HCT116 (cell line): ENCODE data around the gene MRM1. TPM values are rescaled to one million over a fixed set of nuclear protein-coding genes. Genes with fewer than 3 reads are reported as not detected.
A peak's percentile ranks its signal among the peaks of the same experiment; 100 is the strongest.

Source experiments
- ATAC-seq: fragments of 200-7000 bp; cut with Tn5 transposase; 2 replicates; pipeline ENCODE4 v1.9.1; 2020; ENCODE audit warnings: mild to moderate bottlenecking, moderate library complexity
- BruUV-seq: library from RNA; stranded (reverse); fragments of 400-500 nt; replicated peaks from 2 replicates; lab custom pipeline; 2021; lab: Mats Ljungman, UMichigan
- CTCF ChIA-PET: fragments of 300-600 bp; sonication (Branson Sonifier 250); formaldehyde crosslinking; loops from one replicate; lab custom pipeline; 2021; ENCODE audit warnings: antibody characterized with exemption; lab: Charles Lee
- POLR2A ChIA-PET: fragments of 300-600, 350-600 bp; sonication (Branson Sonifier 250); formaldehyde crosslinking; loops from one replicate; lab custom pipeline; 2021; ENCODE audit warnings: antibody characterized with exemption; lab: Charles Lee
- RAD21 ChIA-PET, 2 experiments: fragments of 300-600 bp; sonication (Branson Sonifier 250); formaldehyde crosslinking; loops; one replicate each; lab custom pipeline; 2023; ENCODE audit warnings: low total read pairs in 2 of 2; ENCODE audit not compliant: uncharacterized antibody in 2 of 2, unreplicated experiment in 2 of 2, low non-redundant PET in 1 of 2; lab: Charles Lee
- DNase-seq: peaks from one replicate; pipeline ENCODE4 v3.0.0-alpha.2; 2010; ENCODE audit warnings: low read depth, low spot score
- H2AFZ ChIP-seq: fragments of 200-600 bp; shearing (Covaris generic), sonication (generic); 2 replicates; pipeline ENCODE4 v1.6.1; 2017; ENCODE audit warnings: low read depth, mixed run types, mixed read lengths, antibody characterized with exemption, low read length; ENCODE audit not compliant: poor library complexity, severe bottlenecking
- H3K27ac ChIP-seq: 2 replicates; pipeline ENCODE4 v1.5.1; 2012; ENCODE audit warnings: low read depth, low read length
- H3K27me3 ChIP-seq: fragments of 200-600 bp; sonication (generic); 2 replicates; pipeline ENCODE4 v1.6.1; 2016; ENCODE audit warnings: mixed run types, low read length, mixed read lengths; ENCODE audit not compliant: insufficient read depth
- H3K36me3 ChIP-seq, 2 experiments: fragments of 200-500 bp in 1 of 2; fragments of 200-600 bp in 1 of 2; sonication (Bioruptor generic) in 1 of 2; sonication (generic) in 1 of 2; 2 replicates each; pipeline versions ENCODE4 v1.5.1 to v1.6.1; 2014 to 2016; ENCODE audit warnings: low read length in 2 of 2, inconsistent platforms in 1 of 2, mixed read lengths in 1 of 2, mixed run types in 1 of 2; ENCODE audit not compliant: insufficient read depth in 2 of 2, control insufficient read depth in 1 of 2
- H3K4me1 ChIP-seq, 2 experiments: fragments of 200-600 bp in 1 of 2; sonication (generic) in 1 of 2; 2 replicates each; pipeline versions ENCODE4 v1.5.1 to v1.6.1; 2012 to 2017; ENCODE audit warnings: low read length in 2 of 2, inconsistent platforms in 1 of 2, mild to moderate bottlenecking in 1 of 2, mixed read lengths in 1 of 2, mixed run types in 1 of 2, moderate library complexity in 1 of 2; ENCODE audit not compliant: insufficient read depth in 2 of 2, control insufficient read depth in 1 of 2
- H3K4me2 ChIP-seq: fragments of 200-600 bp; sonication (generic); 2 replicates; pipeline ENCODE4 v1.6.1; 2017; ENCODE audit warnings: mixed run types, low read length, mixed read lengths
- H3K4me3 ChIP-seq, 2 experiments: fragments of 200-600 bp in 1 of 2; sonication (generic) in 1 of 2; replicated peaks in 1 of 2; 2 replicates each; pipeline ENCODE4 v1.5.1; 2011 to 2016; ENCODE audit warnings: low read length in 2 of 2, control low read depth in 1 of 2, low read depth in 1 of 2, mild to moderate bottlenecking in 1 of 2, mixed read lengths in 1 of 2, mixed run types in 1 of 2
- H3K79me2 ChIP-seq: fragments of 200-600 bp; sonication (generic); 2 replicates; pipeline ENCODE4 v1.6.1; 2017; ENCODE audit warnings: mild to moderate bottlenecking, mixed run types, low read length, moderate library complexity, mixed read lengths; ENCODE audit not compliant: insufficient read depth
- H3K9ac ChIP-seq: fragments of 200-600 bp; sonication (generic); 2 replicates; pipeline ENCODE4 v1.6.1; 2016; ENCODE audit warnings: low read length, mixed read lengths
- H3K9me2 ChIP-seq: fragments of 200-600 bp; sonication (generic), shearing (Covaris generic); 2 replicates; pipeline ENCODE4 v1.6.1; 2017; ENCODE audit warnings: mixed run types, mild to moderate bottlenecking, moderate library complexity; ENCODE audit not compliant: insufficient read depth
- H3K9me3 ChIP-seq, 2 experiments: fragments of 200-500 bp in 1 of 2; fragments of 200-600 bp in 1 of 2; sonication (Bioruptor generic) in 1 of 2; sonication (generic) in 1 of 2; 2 replicates each; pipeline ENCODE4 v1.6.1; 2014 to 2017; ENCODE audit warnings: low read length in 2 of 2, mixed read lengths in 2 of 2, inconsistent platforms in 1 of 2, low read depth in 1 of 2, mild to moderate bottlenecking in 1 of 2, mixed run types in 1 of 2, moderate library complexity in 1 of 2; ENCODE audit not compliant: control insufficient read depth in 1 of 2, insufficient read depth in 1 of 2
- H4K20me1 ChIP-seq: fragments of 200-600 bp; sonication (generic), shearing (Covaris generic); 2 replicates; pipeline ENCODE4 v1.6.1; 2017; ENCODE audit warnings: mixed run types, mild to moderate bottlenecking, moderate library complexity; ENCODE audit not compliant: insufficient read depth
- ATF3 ChIP-seq: IDR thresholded peaks from 2 replicates; pipeline ENCODE4 v1.6.1; 2012
- CBX3 ChIP-seq: IDR thresholded peaks from 2 replicates; pipeline ENCODE4 v1.6.1; 2012; ENCODE audit warnings: low read depth
- CTCF ChIP-seq, 3 experiments: fragments of 200-600 bp in 1 of 3; sonication (generic) in 1 of 3; IDR thresholded peaks in 2 of 3; conservative IDR thresholded peaks in 1 of 3; 2 replicates each; pipeline ENCODE4 v1.5.1; 2012 to 2017; ENCODE audit warnings: low read depth in 2 of 3, low read length in 2 of 3, antibody characterized with exemption in 1 of 3, borderline replicate concordance in 1 of 3, control low read depth in 1 of 3, mild to moderate bottlenecking in 1 of 3, mixed read lengths in 1 of 3, mixed run types in 1 of 3, moderate library complexity in 1 of 3; ENCODE audit not compliant: insufficient read depth in 1 of 3
- EGR1 ChIP-seq: IDR thresholded peaks from 2 replicates; pipeline ENCODE4 v1.6.1; 2012; ENCODE audit warnings: low read depth
- ELF1 ChIP-seq: IDR thresholded peaks from 2 replicates; pipeline ENCODE4 v1.6.1; 2012; ENCODE audit warnings: low read depth, borderline replicate concordance
- EZH2phosphoT487 ChIP-seq: fragments of 200-600 bp; IDR thresholded peaks from 2 replicates; pipeline ENCODE4 v1.6.1; 2018; ENCODE audit warnings: antibody characterized with exemption, borderline replicate concordance
- FOSL1 ChIP-seq: IDR thresholded peaks from 2 replicates; pipeline ENCODE4 v1.6.1; 2012; ENCODE audit warnings: low read depth
- POLR2AphosphoS5 ChIP-seq: IDR thresholded peaks from 2 replicates; pipeline ENCODE4 v1.6.1; 2011; ENCODE audit warnings: mild to moderate bottlenecking, low read depth, low read length, moderate library complexity
- SP1 ChIP-seq: IDR thresholded peaks from 2 replicates; pipeline ENCODE4 v1.6.1; 2012; ENCODE audit warnings: low read depth
- SRF ChIP-seq: IDR thresholded peaks from 2 replicates; pipeline ENCODE4 v1.6.1; 2012; ENCODE audit warnings: low read depth
- TCF7L2 ChIP-seq: IDR thresholded peaks from 2 replicates; pipeline ENCODE4 v1.7.0; 2011; ENCODE audit warnings: borderline replicate concordance, inconsistent platforms; ENCODE audit not compliant: insufficient read depth, insufficient read length; ENCODE audit errors: extremely low read depth
- YY1 ChIP-seq: IDR thresholded peaks from 2 replicates; pipeline ENCODE4 v1.6.1; 2011; ENCODE audit warnings: low read length, low read depth, moderate library complexity, mild to moderate bottlenecking; ENCODE audit not compliant: insufficient replicate concordance; ENCODE audit errors: extremely low read depth
- ZBTB33 ChIP-seq: IDR thresholded peaks from 2 replicates; pipeline ENCODE4 v1.6.1; 2011; ENCODE audit warnings: mild to moderate bottlenecking, low read length, moderate library complexity; ENCODE audit not compliant: insufficient replicate concordance; ENCODE audit errors: extremely low read depth
- ZFX ChIP-seq: fragments of 450-650 bp; IDR thresholded peaks from 2 replicates; pipeline ENCODE4 v1.6.1; 2017
- intact Hi-C: fragments of 100-400 bp; cut with micrococcal nuclease; formaldehyde crosslinking; loops from 2 replicates; pipeline ENCODE4 v1.10.0; 2022
- total RNA-seq: library from RNA; stranded (reverse); gene quantifications from one replicate; pipeline ENCODE4 v1.2.1, GENCODE V29; 2021; ENCODE audit not compliant: unreplicated experiment

MRM1 gene
- total RNA-seq, 1 experiment from 2014 or later, result 14.5 TPM

DNA sequence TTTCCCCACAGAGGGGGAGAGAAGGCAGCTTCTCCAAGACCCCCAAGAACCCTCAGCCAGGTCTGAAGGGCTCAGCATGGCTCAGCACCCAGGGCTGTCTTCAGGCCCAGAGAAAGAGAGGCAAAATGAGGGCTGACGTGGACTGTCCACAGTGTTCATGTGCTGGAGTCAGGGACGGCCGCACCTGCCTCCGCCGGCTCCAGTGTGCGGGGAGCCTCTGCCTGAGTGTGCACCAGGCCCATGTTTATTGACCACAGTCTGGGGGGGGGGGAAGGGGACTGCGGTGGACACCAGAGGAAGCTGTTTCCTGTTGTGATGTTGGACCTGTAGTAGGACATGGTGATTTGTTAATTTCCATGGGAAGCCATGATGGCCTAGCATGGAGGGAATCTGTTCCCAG is 6.9 kb downstream of the MRM1 start:
- H2AFZ ChIP-seq, result no peak overlapping the region
- CTCF ChIA-PET, result no interaction called here
- ATAC-seq, result peak; percentile 10
- no peak for DNase-seq
- intact Hi-C loops, result no loop called here
- H3K27me3 ChIP-seq, result no peaks in the 10 kb centered on the region
- peaks cover 29% of the 10 kb centered on the region for H3K79me2 ChIP-seq
- peaks cover 0 to 16% of the 10 kb centered on the region in 2 experiments; a peak in 1 of 4 replicates for H3K36me3 ChIP-seq
- RAD21 ChIA-PET, result no interaction called here
- H3K27ac ChIP-seq, result peak overlapping the region; percentile 58
- peaks cover 17 to 36% of the 10 kb centered on the region in 2 experiments; a peak in 3 of 4 replicates for H3K4me1 ChIP-seq
- no peak overlapping the region for H3K4me3 ChIP-seq
- no peaks in the 10 kb centered on the region for H4K20me1 ChIP-seq
- POLR2A ChIA-PET, result interaction anchor here (1.5 kb wide), 1 partner anchor 64 kb away, joined by 3 read pairs; no protein-coding TSS in a partner anchor
- H3K9ac ChIP-seq, result 0 out of 2 replicates have a peak overlapping the region, but pooled peaks have one; percentile 8
- BruUV-seq, result no TSS peak
- no peaks in the 10 kb centered on the region for H3K9me3 ChIP-seq
- TF ChIP-seq POLR2AphosphoS5, result no peak
- no peak for TF ChIP-seq EZH2phosphoT487
- no peak for TF ChIP-seq ZFX
- TF ChIP-seq SP1, result no peak
- TF ChIP-seq ATF3, result no peak
- TF ChIP-seq TCF7L2, result no peak
- TF ChIP-seq CBX3, result no peak
- H3K4me2 ChIP-seq, result peak overlapping the region; percentile 49
- no peaks in the 10 kb centered on the region for H3K9me2 ChIP-seq

DNA sequence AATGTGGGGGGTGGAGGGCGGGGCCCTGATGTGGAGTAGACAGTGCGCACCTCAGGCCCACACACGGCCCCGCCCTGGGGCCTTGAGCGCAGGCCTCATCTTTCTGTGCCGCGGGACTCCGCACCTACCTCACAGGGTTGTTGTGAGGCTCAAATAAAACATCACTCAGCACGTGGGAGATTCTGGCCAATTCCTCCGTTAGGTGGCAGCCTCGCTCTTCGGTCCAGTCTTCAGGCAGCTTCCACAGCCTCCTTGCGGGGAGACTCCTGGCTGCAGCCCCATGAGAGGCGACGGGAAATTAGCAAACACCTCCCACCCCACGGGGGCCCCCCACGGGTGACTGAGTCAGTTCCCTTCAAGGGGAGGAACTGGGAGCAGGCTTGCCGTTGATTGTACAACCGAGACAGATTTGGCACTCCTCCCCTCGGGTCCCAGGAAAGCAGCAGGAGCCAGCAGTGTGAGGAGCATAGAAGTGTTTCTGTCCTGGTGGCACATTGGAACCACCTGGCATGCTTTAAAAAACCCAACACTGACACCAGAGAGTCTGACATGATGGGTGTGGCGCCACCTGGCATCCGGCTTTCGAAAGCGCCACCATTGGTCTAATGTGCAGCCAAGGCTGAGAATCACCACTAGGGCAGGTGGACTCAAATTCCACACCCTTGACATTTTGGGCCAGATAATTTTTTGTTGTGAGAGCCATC is 7.6 kb downstream of the MRM1 start:
- Histone ChIP-seq H3K4me1 (peaks cover 17 to 31% of the 10 kb centered on the region in 2 experiments; a peak in 3 of 4 replicates), H3K4me2 (peak overlapping the region; percentile 49), H3K79me2 (peaks cover 23% of the 10 kb centered on the region), H3K27ac (peak overlapping the region; percentile 58), H4K20me1 (no peaks in the 10 kb centered on the region), H3K9ac (peak overlapping the region; percentile 16; the same call in 1 of the 2 replicates), H3K36me3 (peaks cover 0 to 12% of the 10 kb centered on the region in 2 experiments; a peak in 1 of 4 replicates), H3K4me3 (no peak overlapping the region), H3K27me3 (no peaks in the 10 kb centered on the region), H3K9me2 (no peaks in the 10 kb centered on the region), H2AFZ (no peak overlapping the region), H3K9me3 (no peaks in the 10 kb centered on the region)
- CTCF ChIA-PET, result no interaction called here
- peak; percentile 85 for ATAC-seq
- no TSS peak for BruUV-seq
- intact Hi-C loops, result no loop called here
- RAD21 ChIA-PET, result no interaction called here
- peak; percentile 31 for DNase-seq
- POLR2A ChIA-PET, result no interaction called here
- TF ChIP-seq CTCF (IDR thresholded peaks at IDR 0.05 in 2 of 3, conservative IDR thresholded peaks at IDR 0.05 in 1 of 3; ENCODE audit: borderline replicate concordance in 1 of 3, insufficient read depth in 1 of 3, low read depth in 2 of 3, low read length in 2 of 3) (peak; percentile 54 to 64 (median 59)), ELF1 (no peak), EGR1 (no peak), ATF3 (no peak), FOSL1 (no peak), ZBTB33 (no peak), CBX3 (peak; percentile 62), EZH2phosphoT487 (no peak), SRF (no peak), YY1 (peak; percentile 35)
